CD4-positive, alpha-beta T cell treated with Interferon alpha-2 for 1 hour (primary cell): ENCODE data around the gene IGLON5.

ENCODE experiments used
- DNase-seq, 2 donors: peaks; one replicate each; pipeline ENCODE4 v3.0.0-alpha.2; 2020 to 2022

The IGLON5 gene

DNA sequence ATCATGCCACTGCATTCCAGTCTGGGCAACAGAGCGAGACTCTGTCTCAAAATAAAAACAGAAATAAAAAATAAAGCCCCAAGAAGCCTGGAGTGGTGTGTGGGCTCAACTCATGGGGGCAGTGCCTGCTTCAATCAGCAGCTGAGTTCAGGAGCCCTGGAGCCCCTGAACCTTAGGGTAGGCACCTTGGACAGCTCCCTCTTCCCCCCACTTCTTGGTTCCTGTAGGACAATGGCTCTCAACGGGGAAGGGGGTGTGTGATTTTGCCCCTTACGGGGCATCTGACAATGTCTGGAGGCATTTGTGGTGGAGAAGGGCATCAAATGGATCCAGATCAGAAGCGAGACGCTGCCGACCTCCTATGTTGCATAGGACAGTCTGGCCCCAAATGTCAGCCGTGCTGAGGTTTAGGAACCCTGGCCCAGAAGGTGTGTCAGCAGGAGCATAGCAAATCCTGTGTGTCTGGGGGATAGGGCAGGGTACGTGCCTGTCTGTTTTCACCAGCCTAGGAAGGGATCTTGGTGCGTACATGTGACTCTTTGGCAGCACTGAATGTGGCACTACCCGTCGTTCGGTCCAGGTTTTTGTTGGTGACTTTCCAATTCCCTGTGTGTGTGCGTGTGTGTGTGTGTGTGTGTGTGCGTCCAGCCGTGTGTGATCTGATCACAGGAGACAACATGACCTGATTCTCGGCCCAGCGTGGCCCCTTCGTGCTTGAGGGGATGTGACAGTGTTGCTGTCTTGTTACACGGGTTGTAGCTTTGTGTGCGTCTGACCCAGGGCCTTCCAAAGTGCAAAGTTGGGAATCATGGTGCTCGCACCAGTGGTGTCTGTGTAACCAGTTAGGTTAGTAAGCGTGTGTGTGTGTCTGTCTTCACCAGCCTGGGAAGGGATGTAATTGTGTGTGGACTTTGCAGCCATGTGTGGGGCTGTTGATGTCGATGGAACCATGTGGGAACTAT, 7.5 kb downstream of the IGLON5 start:
- DNase-seq, result no peak

DNA sequence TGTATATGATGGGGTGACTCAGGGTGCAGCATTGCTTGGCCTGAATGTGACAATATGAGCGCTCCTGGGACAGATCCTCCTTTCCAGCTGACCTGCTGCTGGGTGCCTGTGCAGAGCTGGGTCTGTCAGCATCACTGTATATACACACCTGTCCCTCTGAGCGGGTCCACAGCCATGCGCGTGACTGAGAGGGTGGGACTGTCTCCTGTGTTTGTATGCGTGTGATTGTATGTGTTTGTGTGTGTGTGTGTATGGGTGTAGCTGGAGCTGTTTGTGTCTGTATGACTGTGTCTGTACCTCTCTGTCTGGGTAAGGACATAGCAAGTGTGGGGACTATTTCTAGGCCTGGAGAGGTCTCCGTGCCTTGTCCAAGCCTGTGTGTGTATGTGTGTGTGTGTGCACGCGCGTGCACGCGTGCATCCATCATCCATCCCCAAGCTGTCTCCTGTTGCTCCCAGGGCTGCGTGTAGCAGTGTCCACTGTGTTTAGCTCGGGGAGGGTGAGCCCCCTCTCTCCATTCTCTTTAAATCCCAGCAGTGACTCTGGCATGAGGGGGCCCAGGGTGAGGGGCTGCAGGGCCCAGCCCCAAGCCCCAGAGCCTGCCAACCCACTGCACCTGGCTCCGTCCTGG, 8.3 kb downstream of the IGLON5 start:
- no peak for DNase-seq

DNA sequence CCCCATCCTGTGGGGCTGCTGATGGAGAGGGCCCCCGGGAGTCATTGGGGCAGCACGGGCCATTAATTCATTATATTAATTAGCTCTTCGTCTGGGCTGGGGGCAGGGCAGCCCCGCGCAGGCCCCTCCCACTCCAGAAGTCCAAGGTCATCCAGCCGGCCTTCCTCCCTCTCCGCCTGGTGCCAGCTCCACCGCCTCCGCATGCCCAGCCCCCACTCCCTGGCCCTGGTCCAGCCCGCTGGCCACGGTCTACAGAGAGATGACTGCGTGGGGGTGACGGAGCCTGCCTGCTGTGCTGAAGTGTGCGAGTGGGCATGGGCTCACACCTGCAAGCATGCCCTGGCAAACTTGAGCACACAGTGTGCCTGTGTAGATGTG, 8.8 kb downstream of the IGLON5 start:
- no peak for DNase-seq

DNA sequence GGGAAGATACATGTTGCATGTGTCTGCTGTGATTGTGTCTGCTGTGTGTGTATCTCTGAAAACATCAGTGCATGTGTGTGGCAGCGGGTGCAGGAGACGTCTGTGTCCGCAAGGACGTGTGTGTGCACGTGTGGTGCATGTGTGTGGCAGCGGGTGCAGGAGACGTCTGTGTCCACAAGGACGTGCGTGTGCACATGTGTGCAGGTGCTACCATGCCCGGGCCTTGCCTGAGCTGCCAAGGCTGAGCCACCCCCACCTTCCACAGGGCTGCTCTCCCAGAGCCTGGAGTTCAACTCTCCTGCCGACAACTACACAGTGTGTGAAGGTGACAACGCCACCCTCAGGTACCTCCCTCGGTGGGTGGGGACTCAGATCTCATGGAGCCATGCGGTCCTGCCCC, 10.4 kb downstream of the IGLON5 start:
- no peak for DNase-seq

DNA sequence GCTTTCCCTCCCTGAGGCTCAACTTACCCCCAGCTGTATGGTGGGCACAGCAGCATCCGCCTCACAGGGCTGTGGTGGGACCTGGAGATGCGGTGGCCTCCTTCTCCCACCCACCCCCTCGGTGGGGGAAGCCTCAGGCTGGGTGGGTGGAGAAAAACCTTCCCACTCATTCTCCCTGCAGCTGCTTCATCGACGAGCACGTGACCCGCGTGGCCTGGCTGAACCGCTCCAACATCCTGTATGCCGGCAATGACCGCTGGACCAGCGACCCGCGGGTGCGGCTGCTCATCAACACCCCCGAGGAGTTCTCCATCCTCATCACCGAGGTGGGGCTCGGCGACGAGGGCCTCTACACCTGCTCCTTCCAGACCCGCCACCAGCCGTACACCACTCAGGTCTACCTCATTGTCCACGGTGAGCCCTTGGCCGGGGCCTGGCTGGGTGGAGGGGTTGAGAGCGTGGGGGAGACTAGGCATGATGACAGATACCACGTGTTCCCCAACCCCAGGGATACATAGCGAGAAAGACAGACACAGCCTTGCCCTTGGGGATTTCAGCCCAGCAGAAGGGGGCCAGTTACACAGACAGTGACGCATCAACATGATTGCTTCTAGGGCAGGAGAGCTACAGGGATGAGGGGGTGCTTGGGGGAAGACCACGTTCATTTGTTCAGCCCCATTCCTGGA, 12.2 kb downstream of the IGLON5 start:
- no peak for DNase-seq

DNA sequence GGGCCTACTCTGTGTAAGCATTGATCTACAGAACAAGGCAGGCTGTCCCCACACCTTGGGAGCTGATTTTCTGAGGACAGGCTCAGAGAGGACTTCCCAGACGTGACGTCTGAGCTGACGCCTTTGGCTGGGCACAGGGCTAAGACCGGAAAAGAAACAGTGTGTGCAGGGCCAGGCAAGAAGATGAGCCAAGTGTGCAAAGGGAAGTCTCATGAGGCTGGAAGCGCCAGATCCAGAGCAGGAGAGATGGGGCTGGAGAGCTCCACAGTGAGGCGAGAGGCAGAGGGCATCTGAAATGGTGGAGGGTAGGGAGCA, 12.7 kb downstream of the IGLON5 start:
- no peak for DNase-seq

DNA sequence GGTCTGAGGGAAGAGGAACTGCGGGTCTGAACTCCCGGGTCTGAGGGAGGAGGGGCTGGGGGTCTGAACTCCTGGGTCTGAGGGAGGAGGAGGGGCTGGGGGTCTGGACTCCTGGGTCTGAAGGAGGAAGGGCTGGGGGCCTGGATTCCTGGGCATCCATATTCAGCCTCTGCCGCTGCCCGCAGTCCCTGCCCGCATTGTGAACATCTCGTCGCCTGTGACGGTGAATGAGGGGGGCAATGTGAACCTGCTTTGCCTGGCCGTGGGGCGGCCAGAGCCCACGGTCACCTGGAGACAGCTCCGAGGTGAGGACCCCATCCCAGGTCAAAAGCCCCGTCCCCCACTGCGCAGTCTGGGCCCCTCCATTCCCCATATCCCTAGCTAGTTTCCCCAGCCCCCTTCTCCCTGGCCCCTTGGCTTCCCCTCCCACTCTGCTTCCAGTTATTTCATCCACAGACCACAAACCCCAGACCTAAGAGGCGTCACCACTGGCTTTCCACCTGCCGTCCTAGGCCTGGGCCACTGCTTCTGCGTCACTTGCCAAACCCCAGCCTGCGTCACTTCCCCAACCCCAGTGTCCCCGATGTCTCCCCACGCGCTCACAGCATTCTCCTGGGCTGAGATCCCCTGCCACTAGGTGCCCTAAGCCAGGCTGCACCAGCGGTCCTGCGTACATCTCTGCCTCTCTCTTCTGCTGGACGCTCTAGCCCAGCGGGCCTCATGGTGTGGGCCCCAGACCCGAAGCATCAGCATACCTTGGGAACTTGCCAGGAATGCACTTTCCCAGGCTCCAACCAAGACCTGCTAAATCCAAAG, 13.9 kb downstream of the IGLON5 start:
- DNase-seq, result peak in 1 of 2 donors; percentile 23

DNA sequence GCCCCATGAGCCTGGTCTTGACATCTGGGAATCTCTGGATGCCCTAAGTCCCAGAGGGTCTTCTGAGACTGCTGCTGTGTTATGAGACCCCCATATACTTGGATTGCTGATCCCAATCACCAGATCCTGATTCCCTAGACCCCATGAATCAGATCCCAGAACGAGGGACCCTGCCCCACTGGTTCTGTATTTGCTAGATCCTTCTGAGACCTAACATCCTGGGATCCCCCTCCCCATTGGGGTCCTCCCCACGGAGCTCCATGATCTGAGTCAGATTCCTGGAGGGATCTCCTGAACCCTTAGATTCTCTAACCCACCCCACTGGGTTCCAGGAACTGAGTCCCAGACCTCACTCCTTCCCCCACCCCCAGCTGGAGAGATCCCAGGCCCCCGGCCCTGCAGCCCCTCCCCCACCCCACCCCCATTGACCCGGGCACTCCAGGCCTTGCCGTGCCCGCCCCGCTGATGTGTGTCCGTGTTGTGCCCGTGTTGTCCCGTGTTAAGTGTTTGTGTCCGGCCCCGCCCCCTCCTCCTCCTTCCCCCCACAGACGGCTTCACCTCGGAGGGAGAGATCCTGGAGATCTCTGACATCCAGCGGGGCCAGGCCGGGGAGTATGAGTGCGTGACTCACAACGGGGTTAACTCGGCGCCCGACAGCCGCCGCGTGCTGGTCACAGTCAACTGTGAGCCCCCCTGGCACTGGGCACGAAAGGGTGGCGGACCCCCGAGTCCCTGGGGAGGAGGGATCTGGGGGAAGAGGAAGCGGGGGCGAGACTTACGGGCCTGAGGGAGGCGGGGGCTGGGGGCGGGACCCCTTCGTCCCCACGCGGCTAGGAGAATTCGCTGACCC, 15.0 kb downstream of the IGLON5 start:
- DNase-seq, result no peak

DNA sequence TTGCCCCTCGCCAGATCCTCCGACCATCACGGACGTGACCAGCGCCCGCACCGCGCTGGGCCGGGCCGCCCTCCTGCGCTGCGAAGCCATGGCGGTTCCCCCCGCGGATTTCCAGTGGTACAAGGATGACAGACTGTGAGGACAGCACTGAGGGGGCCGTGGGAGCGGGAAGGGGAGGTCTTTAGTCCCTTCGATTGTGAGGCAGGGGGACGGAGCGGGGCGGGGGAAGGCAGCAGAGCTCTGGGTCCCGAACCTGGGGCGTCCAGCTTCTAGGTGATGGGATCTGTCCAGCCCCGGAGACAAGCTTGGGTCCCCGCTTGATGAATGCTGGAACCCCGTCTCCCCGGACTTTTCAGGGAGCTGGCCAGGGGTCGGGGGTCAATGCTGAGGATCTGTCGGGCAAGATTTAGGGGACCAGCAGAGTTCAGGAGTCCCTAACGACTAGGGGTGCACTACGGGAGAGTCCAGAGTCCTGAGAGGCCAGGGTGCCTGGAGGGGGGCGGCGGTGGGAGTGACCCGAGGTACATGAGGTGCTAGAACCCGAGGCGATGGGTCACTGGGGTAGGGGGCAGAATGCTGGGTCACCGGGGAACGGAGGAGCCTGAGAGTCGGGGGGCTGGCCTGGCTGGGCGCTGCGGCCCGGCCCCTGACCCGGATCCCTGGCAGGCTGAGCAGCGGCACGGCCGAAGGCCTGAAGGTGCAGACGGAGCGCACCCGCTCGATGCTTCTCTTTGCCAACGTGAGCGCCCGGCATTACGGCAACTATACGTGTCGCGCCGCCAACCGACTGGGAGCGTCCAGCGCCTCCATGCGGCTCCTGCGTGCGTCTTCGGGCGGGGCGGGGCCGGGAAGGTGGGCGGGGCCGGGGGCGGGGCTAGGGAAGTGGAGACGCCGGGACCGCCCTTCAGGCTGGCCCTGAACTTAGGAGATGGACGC, 15.9 kb downstream of the IGLON5 start:
- peak; percentile 43 to 61 for DNase-seq

DNA sequence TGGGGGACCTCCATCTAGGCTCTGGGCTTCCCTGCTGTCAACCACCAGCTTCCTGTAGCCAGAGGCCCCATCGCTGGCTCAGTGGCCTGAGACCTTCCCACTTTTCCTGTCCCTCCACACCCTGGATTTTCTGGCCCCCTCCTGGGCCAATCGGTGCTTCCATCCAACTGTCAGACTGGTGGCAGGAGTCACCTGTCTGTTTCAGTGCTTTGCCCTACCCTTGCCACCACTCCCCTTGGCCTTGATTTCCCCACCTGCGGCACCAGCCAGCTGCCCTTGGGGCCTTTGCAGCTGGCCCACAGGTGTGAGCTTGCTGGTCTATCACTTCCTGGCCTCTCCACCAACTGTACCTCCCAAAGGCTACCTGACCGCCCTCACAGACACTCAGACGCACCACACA, 18.0 kb downstream of the IGLON5 start:
- DNase-seq, result no peak

DNA sequence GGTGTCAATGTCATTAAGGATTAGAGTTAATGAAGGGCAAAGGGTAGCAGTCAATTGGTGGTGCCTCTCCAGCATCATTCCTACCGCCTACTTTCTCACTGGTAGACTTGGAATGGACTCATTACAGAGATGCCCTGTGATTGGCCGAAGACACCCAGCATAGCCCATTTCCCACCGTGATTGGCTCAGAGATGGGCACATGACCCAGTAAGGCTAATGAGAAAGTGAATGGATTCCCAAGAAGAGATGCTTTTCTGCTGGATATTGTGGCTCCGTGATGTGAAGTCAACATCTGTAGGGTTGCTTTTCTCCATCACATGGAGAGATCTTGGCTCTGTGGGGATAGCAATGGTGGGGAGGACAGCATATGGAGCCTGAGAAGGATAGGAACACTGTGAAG, 18.9 kb downstream of the IGLON5 start:
- no peak for DNase-seq

DNA sequence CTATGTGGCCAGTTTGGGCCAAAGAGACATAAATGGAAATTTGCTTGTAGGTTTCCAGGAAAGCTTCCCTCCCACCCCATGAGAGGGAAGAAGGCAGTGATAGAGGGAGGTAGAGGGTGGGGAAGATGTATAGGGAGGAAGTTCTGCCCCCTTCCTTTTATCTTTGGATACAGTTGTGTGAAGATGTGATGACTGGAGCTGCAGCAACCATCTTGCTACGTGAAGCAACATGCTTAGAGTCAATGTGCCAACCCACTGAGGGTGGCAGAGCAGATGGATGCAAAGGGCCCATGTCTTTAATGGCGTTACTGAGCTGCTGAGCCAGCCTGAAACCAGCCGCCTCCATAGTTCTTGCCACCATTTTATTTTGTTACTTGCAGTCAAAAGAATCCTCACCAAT, 19.7 kb downstream of the IGLON5 start:
- no peak for DNase-seq

DNA sequence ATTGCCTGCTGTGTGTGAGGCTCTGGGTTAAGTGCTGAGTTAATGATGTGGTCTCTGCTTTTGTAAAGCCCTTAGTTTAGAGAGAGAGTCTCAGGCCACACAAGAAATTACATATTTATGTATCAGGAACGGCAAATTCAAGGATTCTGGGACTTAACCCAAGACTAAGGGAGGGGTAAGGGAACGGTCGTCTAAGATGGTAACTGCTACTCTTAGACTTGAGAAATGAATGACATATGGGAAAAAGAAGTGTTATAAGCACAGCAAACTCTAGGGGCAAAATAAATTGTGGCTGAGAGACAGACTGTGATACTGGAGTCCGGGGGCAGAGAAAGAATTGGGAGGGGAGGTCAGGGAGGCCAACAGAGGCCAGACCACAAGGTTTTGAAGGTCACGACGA, 20.3 kb downstream of the IGLON5 start:
- DNase-seq, result no peak

DNA sequence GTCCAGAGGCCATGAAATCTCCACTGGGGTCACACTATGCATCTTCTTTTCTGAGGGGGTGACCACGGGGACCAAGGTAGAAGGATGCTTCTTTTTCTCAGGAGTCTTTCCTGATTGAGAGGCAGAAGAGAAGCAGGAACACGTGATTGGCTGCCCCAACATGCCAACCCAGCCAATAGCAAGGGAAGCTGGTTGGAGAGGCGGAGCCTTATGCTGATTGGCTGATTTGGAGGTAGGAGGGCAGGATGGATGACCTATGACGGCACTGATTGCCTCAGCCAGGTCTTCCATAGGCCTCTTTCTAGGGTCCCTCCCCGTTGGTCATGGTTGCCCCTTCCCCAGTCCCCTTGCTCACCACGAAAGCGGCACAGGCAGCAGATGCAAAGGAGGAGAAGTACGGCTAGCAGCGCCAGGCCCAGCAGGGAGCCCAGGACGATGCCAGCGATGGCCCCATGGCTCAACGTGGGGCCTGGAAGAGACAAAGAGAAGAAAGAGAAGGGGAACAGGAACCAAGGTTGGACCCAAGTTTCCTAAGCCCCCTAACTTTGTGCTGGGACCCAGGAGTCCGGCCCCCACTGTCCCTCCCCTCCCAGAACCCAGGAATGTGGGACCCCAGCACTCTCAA, 22.5 kb downstream of the IGLON5 start:
- no peak for DNase-seq

DNA sequence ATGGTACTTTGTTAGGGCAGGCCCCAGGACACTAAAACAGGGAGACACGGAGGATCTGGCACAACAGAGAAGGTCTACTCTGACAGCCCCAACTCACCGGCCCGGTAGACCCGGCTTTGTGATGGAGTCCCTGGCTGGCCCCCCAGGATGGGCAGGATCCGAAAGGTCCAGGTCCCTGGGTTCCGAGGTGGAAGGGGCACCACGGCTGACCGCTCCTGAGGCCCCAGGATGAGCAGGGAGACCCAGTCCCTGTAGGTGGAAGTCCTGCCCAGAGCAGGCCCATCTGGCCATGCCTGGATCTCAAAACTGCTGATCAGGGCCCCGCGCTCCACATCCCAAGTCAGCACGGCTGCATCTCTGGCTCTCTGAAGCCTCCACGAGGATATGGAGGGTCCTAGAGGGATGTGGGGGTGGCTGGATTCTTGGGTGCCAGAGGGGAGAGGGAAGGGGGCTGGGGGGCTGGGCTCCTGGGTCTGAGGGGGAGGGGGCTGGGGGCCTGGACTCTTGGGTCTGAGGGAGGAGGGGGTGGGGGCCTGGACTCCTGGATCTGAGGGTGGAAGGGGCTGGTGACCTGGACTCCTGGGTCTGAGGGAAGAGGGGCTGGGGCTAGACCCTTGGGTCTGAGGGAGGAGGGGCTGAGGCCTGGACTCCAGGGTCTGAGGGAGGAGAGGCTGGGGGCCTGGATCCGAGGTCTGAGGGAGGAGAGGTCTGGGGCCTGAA, 25.9 kb downstream of the IGLON5 start:
- DNase-seq, result no peak

DNA sequence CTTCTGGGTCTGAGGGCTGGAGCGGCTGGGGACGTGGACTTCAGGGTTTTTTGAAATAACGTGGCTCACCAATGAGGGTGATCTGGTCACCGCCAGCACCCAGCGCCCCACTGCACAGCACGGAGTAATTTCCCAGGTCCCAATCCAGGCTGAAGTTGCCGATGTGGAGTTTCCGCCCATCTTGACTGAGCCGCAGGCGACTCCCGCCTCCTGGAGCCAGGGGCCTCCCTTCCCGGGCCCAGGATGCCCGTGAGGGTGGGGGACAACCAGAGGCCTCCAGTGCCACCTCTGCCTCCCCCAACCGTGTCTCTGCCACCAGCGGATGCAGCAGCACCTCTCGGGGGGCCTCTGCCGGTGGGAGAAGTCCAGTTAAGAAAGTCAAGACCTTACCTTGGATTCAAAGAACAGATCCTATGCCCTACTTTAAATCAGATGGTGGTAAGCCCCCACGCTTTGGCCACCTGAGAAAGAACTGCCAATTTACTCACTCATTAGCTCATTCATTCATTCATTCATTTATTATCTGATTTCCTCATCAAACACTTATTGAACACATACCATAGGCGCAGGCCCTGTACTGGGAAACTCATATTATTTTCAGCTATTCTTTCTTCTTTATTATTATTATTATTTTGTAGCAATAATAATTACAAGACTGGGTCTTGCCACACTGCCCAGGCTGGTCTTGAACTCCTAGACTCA, 26.6 kb downstream of the IGLON5 start:
- DNase-seq, result no peak

DNA sequence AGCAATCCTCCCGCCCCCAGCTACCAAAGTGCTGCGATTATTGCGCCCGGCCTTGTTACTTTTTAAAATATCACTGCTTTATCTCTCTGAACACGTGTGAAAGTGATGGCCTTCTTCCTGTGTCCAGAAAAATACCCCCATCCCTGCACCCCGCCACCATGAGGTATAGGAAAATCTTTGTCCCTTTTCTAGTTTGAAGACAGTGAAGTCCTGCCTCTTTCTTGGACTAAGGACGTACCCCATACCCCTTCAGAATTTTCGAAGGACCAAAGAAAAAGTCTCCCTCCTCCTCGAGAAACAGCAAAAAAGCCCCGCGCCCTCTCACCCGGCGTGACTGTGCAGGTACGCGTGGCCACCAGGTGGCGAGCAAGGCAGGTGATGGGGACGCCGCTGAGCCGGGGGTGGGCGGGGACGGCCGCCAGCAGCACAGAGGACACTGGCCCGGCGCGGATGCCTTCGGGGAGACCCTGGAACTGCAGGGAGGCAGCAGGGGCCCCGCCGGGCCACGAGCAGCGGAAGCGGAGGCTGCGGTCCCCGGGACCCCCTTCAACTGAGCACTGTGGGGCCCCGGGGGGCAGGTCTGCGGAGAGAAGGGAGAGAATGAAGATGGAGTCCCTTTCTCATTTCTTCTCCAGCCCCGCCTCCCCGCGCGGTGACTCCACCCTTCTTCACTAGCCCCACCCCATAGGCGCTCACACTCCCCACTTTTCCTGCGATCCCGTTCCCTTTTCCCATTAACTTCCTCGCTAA, 27.3 kb downstream of the IGLON5 start:
- DNase-seq, result peak; percentile 83 to 86

DNA sequence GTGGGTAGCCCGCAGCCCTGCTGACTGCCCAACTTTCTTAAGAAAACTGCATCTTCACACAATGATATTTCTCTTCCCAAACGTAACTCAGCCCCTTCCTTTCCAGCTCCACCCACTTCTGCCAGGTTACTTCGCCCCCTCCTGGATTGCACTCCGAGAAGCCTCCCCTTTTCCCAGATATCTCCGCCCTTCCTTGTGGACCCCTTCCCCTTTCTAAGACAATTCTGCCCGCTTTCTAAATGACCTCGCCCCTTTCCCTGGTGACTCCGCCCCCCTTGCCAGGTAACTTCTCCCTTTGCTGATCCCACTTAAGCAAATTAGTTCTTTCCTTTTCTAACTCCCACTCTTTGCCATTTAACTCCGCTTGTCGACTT, 27.9 kb downstream of the IGLON5 start:
- DNase-seq, result no peak
